Activated CD4-positive, alpha-beta T cell treated with anti-CD3 and anti-CD28 coated beads, Interleukin-2, amount 50 U/mL, for 48 hours (primary cell): Measurements from ENCODE around the gene CCDC28B.

Experiments
- DNase-seq, 2 experiments: peaks; one replicate each; pipeline ENCODE4 v3.0.0-alpha.2; 2020

CCDC28B gene

DNA sequence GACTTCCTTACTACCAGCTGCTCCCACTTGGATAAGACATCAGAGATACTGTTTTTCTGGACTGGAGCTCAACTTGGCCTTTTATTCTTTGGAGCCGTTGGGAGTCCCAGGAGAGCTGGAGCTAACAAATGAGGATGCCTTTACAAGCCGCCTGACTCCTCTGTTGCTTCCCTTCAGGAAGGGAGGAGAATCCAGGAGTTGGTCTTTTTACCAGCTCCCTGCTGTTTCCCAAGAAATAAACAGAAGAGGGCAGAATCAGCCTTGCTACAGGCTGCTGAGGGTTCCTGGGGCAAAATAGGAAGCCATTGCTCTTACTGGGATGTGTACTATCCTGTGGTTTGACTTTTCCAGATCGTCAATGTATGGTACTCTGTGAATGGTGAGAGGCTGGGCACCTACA lies 23.3 kb downstream of the CCDC28B start:
- DNase-seq, result no peak

DNA sequence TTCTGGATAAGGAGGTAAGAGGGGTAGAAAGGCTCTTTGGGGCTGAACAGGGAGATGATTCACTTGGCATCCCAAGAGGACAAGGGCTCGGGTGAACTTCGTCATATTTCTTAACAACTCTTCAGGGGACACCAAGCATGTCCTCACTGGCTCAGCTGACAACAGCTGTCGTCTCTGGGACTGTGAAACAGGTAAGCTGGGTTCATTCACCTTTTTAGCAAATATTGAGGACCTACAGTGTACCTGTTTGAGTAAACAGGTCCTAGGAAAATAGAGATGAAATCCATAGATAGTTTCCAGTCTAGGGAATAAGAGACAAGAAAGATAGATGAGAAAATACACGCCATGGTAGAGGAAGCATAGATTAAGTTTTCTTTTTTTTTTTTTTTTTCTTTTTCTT lies 23.9 kb downstream of the CCDC28B start:
- no peak for DNase-seq

DNA sequence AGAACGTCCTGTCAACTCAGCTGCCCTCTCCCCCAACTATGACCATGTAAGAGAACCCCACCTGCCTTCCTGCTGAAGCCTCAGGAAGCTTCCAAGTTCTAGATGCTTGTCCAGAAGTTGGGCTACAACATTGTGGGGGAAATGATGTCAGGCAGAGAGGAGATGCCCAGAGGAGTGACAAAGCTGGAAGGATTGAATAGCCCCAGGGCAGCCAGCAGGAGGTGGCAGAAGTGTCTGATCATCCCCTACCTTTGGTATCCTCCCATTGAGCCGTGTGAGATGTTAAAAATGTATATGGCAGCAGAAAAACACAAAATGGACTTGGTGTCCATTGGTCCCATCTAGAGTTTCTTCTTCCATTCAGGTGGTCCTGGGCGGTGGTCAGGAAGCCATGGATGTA lies 28.4 kb downstream of the CCDC28B start:
- DNase-seq, result no peak

DNA sequence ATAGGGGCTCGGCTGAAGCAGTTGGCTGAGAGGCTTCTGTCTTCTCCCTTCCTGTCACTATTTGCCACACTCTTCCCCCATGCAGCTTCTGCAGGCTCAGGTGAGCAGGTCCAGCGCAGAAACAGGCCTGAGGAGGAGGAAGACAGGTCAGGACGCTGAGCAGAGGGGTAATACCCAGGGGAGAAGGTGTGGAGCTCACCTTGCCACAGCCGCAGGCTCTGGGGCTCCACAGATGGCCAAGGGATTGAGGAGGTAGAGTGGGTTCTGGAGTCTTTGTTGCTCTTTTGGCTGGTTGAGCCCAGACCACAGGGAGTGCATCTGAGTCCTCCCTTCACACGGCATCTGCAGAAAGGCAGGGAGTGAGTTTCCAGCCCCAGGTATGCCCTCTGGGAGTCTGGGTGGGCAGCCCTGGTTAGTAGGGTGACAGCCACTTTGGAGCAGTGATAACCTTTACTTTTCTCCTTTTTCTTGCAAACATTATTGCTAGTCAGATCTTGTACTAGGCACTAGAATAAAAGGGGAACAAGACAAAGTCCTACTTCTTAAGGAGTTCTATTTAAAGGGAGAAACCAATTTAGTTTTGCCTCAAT lies 31.5 kb downstream of the CCDC28B start:
- no peak for DNase-seq

DNA sequence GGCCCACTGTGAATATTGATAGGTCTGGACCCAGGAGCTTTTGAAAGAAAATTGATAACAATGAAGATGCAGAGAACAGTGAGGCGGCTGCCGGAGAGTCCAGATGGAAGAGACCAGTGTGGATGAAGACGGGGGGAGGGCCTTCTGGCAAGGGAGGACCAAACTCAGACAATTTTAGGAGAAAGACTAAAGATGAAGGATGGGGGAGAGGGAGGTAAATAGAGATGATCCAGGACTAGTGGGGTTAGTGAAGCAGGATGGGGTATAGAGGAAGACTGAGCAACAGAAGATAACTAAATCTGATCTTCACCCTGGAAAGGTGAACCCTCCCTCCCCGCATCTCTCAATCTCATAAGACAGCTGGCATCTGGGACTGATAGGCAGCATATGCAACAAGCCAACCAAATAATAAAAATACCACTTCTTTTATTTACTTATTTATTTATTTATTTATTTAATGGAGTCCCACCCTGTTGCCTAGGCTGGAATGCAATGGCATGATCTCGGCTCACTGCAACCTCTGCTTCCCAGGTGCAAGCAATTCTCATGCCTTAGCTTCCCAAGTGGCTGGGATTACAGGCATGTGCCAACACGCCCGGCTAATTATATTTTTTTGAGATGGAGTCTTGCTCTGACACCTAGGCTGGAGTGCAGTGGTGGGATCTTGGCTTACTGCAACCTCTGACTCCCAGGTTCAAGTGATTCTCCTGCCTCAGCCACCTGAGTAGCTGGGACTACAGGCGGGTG lies 32.3 kb downstream of the CCDC28B start:
- DNase-seq, result no peak

DNA sequence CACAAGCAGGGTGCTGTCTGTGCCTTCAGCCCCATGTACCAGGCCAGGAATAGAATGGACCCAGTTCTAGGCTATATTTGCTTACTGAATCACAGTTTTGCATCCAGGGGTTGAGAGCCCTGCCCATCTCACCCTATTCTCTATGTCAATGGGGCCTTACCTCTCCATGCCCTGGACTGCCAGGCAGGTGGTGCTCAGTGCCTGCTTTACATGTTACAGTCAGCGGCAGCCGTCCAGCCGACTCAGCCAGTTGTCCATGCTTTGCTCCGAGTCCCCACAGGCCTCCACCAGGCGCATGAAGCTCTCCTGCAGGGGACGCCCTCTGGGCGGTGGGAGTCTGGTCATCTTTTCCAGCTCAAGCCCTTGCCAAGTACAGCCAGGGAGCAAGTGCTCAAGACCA lies 34.4 kb downstream of the CCDC28B start:
- DNase-seq, result no peak

DNA sequence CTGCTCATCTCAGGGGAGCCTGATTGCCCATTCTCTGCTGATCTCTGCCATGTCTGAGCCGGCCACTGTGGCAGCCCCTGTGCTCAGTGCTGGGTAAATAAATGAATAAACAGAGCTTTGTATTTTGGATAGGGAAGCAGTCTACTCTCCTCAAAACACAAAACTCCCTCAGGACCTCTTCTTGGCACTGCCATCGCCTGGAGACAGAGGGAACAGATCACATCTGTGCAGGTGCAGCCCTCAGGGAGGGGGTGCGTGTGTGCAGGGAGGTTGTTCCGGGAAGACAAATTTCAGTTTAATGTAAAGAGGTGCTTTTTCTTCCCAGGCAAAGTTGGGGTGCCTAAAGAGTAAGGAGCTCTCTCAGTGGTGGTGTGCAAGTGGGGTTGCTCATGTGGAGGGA lies 38.9 kb downstream of the CCDC28B start:
- DNase-seq, result no peak

DNA sequence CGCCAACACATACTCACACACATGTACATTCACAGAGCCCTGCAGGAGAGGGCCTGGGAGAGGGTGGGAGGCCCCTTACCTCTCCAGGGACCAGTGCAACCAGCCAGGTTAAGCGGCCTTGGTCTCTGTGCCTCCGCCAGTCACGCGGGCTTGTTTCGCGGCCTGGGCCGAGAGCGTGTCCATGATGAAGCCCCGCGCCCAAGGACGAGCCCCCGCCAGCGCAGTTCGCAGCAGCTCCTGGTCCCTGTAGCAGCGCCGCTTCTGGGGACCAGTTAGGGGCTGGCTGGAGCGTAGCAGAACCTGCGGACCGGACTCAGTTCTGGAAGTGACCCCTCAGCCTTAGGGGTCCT lies 39.4 kb downstream of the CCDC28B start:
- no peak for DNase-seq

DNA sequence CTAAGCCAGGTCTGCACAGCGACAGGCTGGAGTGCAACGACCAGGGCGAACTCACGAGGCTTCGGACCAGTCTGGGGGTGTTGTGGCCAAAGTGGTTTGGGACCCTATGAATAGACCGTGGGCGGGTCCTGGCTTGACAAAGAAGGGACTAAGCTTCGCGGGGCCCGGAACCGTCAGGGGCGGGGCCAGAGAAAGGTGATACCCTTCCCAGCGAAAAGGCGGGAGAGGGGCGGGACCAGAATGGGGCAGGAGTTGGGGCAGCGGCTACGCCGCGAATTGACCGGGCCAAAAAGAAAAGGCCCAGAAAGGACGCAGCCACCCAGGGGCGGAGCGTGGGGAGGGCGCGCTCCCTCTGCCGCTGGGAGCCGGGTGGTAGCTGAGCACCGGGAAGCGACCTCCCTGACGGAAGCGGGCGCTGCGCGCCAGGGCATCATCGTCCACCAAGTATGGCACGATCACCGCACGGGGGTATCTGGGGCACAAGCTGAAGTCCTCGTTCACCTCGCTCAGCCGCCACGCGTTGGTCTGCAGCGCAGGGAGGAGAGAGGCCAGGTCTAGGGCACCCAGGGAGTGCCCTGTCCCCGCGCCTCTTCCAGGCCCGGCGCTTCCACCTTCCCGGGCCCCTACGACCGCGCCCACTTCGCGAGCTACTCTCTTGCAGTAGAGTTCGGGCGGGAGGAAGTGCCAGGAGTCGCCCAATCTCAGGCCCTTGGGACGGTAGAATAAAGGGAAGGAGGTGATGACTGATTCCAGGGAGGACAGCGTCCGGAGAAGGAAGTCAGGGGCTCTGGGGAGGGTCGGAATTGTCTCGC lies 40.0 kb downstream of the CCDC28B start:
- DNase-seq, result peak; percentile 56 to 68

DNA sequence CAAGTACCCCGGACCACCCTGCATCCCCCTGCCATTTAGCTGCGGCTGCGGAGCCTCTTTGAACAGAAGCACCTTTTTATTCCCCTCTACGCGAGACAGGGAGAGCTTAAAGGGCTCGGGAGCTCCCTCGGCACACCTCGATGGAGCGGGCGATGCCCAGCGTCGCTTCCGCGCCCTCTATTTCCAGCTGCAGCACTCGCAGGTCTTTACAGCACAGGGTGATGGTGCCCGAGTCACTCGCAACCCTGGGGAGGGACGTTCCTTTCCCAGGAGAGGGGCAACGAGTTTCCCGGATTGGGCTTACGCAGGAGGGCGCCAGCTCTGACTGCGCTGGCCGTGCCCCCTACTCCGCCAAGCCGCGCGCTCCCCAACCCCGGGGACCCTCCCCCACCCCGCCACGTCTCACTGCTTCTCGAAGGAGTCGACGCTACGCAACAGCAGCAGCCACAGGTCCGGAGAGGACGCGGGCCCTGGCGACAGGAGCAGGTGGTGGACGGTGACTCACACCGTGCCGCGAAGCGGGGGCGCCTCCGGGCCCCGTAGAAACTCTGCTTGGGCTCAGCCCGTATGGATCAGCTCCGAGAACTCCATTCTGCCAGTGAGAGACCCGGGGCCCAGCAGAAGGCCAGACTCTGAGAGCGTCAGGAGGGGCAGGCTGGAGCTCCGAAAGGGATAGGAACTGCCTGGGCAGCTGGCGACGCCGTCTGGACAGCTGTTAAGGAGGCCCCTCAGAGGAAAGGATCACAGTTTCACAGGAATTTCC lies 40.8 kb downstream of the CCDC28B start:
- DNase-seq, result peak; percentile 44 to 54

DNA sequence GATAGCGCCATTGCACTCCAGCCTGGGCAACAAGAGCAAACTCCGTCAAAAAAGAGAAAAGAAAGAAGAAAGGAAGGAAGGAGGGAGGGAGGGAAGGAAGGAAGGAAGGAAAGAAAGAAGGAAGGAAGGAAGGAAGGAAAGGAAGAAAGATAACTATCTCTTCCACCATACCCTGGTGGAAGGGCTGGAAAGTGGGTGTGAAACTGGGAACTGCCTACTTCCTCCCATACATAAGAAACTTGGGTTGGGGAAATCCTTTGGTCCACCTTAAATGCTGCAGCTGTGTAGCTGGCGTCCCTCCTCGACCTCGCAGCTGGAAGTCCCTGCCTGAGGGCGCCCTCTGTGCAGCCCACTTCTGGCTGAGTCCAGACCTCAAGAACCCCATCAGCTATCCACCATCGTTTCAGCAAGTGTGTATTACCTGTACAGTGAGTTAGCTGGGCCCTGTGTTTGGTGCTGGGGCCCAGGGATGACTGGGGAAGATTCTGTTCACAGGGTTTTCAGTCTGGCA lies 42.0 kb downstream of the CCDC28B start:
- DNase-seq, result no peak

DNA sequence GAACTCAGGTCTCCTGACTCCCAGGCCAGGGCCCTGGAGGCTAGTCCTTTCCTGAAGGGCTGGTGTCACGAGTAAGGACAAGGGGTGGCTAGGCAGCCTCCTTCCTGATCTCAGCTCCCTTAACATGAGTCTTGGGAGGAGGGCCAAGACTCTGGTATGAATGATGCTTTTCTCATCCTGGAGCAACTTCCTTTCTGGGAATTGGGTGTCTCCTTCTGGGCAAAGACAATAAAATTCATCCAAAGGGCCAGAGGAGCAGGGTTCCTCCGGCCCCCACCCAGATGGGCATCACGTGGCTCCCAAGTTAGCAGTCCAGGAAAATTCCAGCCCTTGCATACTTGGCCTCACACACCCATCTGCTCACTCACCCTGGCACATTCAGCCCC lies 46.5 kb downstream of the CCDC28B start, which contains the start of gene FAM167B:
TSS of gene FAM167B (plus strand) at position 335 of the 386 bp plus-strand sequence. CDS start 200 bp downstream, outside the sequence.
- no peak for DNase-seq

DNA sequence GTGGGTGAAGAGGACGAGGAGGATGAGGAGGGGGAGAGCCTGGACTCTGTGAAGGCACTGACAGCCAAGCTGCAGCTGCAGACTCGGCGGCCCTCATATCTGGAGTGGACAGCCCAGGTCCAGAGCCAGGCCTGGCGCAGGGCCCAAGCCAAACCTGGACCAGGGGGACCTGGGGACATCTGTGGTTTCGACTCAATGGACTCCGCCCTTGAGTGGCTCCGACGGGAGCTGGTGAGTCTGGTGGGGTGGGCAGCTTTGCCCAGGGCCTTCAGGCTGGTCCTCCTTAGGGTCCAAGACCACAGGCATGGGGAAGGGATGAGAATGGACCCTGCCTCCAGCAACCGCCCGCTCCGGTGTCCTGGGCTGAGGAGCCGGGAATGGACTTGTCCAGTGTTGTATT lies 47.1 kb downstream of the CCDC28B start:
- DNase-seq, result no peak

DNA sequence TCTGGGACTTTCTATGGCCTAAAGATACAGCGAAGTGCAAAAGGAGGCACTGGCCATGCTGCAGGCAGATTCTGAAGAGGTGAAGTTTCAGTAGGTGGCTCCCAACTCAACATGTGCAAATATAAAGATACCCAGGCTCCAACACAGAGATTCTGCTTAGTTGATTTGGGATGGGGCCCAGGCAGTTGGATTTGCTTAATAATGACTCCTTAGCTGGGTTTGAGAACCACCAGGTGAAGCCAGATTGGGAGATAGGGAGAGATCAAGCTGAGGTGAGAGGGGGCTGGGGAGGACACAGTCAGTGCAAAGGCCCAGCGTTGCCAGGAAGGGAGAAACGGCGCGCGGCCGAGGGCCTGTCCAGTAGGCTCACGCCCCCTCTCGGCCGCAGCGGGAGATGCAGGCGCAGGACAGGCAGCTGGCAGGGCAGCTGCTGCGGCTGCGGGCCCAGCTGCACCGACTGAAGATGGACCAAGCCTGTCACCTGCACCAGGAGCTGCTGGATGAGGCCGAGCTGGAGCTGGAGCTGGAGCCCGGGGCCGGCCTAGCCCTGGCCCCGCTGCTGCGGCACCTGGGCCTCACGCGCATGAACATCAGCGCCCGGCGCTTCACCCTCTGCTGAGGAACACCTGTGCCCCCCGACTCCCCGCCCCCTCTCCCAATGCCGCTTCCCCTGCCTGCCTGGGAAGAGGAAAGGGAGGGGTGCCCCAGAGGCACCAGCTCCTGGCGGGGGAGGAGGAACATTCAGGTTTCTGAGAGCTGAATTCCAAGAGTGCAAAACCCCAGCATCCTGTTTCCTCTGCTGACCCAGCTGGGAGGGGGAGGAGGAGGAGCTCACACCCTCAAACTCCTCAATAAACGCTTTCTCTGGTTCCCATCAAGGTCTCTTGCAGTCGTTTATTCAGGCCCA lies 47.8 kb downstream of the CCDC28B start:
- peak; percentile 90 to 93 for DNase-seq

DNA sequence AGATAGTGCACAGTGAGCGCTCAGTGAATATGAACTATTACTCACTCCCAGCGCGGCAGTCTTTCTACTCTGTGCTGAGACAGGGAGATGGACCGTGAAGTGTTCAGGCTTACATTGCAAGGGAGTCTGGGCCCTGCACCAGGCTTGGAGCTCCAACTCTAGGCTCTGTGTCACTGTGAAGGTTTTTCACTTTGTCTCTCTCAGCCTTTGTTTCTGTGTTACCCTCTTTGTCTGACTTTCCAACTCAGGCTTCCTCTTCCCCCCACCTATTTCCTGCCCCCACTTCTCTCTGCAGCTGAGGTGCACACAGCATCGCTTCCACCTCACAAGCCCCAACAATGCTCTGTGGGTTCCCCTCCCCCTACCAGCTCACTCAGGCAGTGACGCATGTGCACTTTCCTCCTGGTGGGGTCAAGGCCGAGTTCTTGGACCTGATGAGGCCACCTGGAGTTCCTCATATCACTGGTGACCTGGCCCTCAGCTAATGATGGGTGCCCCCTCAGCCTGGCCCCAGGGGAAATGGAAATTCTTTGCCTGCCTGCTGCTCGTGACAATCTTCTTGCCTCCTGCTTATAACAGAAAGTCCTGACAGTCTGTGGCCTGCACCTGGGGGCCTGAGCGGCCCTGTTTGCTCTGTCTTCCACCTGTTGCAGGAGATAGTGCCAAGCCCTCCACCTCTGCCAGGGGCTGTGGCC lies 49.6 kb downstream of the CCDC28B start:
- DNase-seq, result peak; percentile 82 to 86

DNA sequence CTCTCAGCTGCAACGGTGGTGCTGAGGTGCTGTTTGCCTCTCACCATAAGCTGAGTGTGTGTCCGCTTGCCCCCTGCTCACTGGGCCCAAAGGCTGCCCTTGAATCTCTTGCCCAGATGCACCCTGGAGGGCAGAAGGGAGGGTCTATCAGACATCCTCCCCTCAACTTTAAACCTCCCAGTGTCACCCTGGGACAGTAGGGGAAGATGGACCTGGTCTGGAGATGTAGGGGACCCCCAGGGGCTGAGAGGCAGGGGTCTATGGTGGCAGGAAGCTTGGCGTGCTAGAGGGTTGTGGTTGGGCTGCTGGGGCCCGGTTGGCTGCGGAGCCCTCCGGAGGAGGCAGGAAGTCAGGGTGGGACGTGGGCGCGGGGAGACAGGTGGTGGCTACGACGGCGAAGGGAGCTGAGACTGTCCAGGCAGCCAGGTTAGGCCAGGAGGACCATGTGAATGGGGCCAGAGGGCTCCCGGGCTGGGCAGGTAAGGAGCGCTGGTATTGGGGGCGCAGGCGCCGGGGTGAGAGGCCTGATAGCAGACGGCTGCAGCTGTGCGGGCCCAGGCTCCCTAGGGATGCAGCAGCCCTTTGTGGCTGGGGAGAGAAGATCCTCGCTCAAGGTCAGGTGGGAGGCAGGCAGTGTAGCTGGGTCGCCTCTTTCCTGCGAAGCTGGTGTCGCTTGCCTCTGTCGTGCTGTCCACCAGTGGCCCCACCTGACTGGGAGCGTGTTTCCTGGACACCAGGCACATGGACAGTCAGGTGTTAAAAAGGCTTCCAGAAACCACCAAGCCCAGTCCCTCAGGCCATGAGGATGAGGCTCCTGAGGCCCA lies 50.7 kb downstream of the CCDC28B start, which contains the start of gene LCK:
TSS of gene LCK (plus strand) at position 373 of the 824 bp plus-strand sequence. CDS start 23,065 bp downstream, outside the sequence.
- peak; percentile 80 to 82 for DNase-seq
